ENCODE results near the gene NDUFA13. TPM values are rescaled to one million over a fixed set of nuclear protein-coding genes. Genes with fewer than 3 reads are reported as not detected.

The NDUFA13 gene
- polyA plus RNA-seq, result 266 and 308 TPM in 2 replicates
- 102 and 122 TPM in 2 replicates for polyA minus RNA-seq

DNA sequence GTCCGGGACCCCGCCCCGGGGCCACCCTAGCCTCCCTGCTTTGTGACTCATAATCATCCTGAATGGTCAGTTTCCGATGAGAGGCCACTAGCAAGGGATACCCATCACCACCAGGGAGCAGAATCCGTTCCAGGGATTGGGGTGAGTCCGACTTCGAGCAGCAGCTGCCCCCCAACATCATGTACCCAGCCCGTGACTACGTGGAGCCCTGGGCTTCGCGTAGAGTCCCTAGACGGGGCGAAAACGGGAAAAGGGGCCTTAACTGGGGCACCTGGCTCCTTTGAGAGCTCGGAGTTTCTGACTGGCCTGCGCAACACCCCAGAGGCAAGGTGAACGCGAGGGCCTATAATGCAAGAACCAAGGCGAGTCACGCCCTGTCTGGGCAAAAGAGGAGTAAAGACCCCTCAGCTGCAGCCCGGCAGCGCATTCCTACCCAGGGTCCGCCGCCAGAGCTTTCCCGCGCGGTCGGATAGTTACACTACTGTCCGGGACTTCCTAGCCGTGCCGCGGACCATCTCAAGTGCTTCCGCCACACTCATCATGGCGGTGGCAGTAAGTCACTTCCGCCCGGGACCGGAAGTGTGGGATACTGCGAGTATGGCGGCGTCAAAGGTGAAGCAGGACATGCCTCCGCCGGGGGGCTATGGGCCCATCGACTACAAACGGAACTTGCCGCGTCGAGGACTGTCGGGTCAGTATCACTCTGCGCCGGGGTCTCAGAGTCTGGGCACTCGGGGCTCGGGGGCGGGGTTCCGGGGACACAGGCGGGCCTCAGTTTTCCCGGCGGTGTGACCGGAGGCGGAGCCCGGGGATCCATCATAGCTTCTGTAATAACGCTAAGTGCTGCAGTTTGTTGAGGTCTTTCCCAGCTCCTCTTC is at the start of gene NDUFA13:
Gene NDUFA13, plus strand, starts transcription at position 584 of the 878 bp plus-strand sequence. Its CDS starts 14 bp downstream, at position 598.
- Histone ChIP-seq H4K20me1 (ENCODE audit: insufficient read depth) (no peaks in the 10 kb centered on the region), H3K9me3 (ENCODE audit: low read length) (no peaks in the 10 kb centered on the region), H2AFZ (ENCODE audit: low read depth, low read length) (peak within 1 kb of the TSS; percentile 69), H3K4me3 (ENCODE audit: low read length) (peak within 1 kb of the TSS; percentile 86), H3K27ac (ENCODE audit: low read length) (peak within 1 kb of the TSS; percentile 74), H3K9ac (ENCODE audit: low read length) (peak within 1 kb of the TSS; percentile 81), H3K79me2 (replicated peaks; ENCODE audit: insufficient read depth, low read length) (peaks cover 29% of the 10 kb centered on the region), H3K4me2 (ENCODE audit: low read length) (peak within 1 kb of the TSS; percentile 95), H3K27me3 (ENCODE audit: insufficient read depth, low read depth, low read length) (no peaks in the 10 kb centered on the region), H3K9me2 (ENCODE audit: insufficient read depth, low read length) (no peaks in the 10 kb centered on the region), H3K36me3 (ENCODE audit: insufficient read depth, low read length) (no peaks in the 10 kb centered on the region), H3F3A (ENCODE audit: insufficient read depth, low read length, poor library complexity, severe bottlenecking) (no peaks in the 10 kb centered on the region)
- TF ChIP-seq TAF1 (IDR thresholded peaks at IDR 0.05; ENCODE audit: low read depth), result peak; percentile 70
- TF ChIP-seq EP300 (conservative IDR thresholded peaks at IDR 0.05; ENCODE audit: poor library complexity, severe bottlenecking), result peak; percentile 44
- TF ChIP-seq RAD21 (conservative IDR thresholded peaks at IDR 0.05), result no peak
- peak; percentile 84 for TF ChIP-seq MXI1 (conservative IDR thresholded peaks at IDR 0.05; ENCODE audit: poor library complexity, severe bottlenecking)
- peak; percentile 100 for TF ChIP-seq POLR2AphosphoS5 (IDR thresholded peaks at IDR 0.05)
- no peak for TF ChIP-seq EZH2 (IDR thresholded peaks at IDR 0.05; ENCODE audit: borderline replicate concordance, insufficient read depth, low read length, poor library complexity, severe bottlenecking)
- TF ChIP-seq, protein P1, sequence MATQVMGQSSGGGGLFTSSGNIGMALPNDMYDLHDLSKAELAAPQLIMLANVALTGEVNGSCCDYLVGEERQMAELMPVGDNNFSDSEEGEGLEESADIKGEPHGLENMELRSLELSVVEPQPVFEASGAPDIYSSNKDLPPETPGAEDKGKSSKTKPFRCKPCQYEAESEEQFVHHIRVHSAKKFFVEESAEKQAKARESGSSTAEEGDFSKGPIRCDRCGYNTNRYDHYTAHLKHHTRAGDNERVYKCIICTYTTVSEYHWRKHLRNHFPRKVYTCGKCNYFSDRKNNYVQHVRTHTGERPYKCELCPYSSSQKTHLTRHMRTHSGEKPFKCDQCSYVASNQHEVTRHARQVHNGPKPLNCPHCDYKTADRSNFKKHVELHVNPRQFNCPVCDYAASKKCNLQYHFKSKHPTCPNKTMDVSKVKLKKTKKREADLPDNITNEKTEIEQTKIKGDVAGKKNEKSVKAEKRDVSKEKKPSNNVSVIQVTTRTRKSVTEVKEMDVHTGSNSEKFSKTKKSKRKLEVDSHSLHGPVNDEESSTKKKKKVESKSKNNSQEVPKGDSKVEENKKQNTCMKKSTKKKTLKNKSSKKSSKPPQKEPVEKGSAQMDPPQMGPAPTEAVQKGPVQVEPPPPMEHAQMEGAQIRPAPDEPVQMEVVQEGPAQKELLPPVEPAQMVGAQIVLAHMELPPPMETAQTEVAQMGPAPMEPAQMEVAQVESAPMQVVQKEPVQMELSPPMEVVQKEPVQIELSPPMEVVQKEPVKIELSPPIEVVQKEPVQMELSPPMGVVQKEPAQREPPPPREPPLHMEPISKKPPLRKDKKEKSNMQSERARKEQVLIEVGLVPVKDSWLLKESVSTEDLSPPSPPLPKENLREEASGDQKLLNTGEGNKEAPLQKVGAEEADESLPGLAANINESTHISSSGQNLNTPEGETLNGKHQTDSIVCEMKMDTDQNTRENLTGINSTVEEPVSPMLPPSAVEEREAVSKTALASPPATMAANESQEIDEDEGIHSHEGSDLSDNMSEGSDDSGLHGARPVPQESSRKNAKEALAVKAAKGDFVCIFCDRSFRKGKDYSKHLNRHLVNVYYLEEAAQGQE (IDR thresholded peaks at IDR 0.05; ENCODE audit: borderline replicate concordance), result peak; percentile 38
- no peak for TF ChIP-seq SMC3 (conservative IDR thresholded peaks at IDR 0.05; ENCODE audit: poor library complexity)
- TF ChIP-seq, protein P2, sequence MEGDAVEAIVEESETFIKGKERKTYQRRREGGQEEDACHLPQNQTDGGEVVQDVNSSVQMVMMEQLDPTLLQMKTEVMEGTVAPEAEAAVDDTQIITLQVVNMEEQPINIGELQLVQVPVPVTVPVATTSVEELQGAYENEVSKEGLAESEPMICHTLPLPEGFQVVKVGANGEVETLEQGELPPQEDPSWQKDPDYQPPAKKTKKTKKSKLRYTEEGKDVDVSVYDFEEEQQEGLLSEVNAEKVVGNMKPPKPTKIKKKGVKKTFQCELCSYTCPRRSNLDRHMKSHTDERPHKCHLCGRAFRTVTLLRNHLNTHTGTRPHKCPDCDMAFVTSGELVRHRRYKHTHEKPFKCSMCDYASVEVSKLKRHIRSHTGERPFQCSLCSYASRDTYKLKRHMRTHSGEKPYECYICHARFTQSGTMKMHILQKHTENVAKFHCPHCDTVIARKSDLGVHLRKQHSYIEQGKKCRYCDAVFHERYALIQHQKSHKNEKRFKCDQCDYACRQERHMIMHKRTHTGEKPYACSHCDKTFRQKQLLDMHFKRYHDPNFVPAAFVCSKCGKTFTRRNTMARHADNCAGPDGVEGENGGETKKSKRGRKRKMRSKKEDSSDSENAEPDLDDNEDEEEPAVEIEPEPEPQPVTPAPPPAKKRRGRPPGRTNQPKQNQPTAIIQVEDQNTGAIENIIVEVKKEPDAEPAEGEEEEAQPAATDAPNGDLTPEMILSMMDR (IDR thresholded peaks at IDR 0.05; ENCODE audit: poor library complexity, severe bottlenecking), result peak; percentile 15

DNA sequence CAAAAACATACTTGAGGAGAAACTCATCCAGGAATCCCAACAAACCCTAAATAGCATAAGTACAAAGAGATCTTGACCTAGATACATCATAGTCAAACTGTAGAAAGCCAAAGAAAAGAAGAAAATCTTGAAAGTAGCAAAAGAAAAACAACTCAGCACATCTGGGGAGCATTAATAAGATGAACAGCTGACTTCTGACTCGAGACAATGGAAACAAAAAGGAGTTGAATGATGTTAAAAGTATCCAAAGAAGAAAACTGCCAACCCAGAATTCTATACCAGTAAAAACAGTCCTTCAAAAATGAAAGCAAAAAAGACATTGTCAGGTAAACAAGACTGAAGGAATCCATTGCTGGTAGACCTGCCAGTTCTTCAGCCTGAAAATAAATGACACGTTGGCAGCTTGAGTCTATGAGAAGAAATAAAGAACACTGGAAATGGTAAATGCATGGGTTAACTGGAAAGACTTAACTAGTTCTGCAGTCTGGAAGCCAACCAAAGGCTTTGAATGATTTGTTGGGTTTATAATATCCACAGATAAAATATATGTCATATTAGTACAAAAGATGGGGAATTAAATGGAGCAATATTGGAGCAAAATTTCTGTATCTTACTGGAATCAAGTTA is 47.5 kb upstream of the NDUFA13 start:
- Histone ChIP-seq H3K27me3 (ENCODE audit: insufficient read depth, low read depth, low read length) (no peaks in the 10 kb centered on the region), H3F3A (ENCODE audit: insufficient read depth, low read length, poor library complexity, severe bottlenecking) (no peaks in the 10 kb centered on the region), H3K36me3 (ENCODE audit: insufficient read depth, low read length) (peaks cover 9% of the 10 kb centered on the region), H3K9me2 (ENCODE audit: insufficient read depth, low read length) (no peaks in the 10 kb centered on the region), H3K9me3 (ENCODE audit: low read length) (peaks cover 15% of the 10 kb centered on the region), H4K20me1 (ENCODE audit: insufficient read depth) (no peaks in the 10 kb centered on the region), H3K4me3 (ENCODE audit: low read length) (no peak overlapping the region), H2AFZ (ENCODE audit: low read depth, low read length) (no peak overlapping the region), H3K27ac (ENCODE audit: low read length) (no peak overlapping the region), H3K9ac (ENCODE audit: low read length) (no peak overlapping the region), H3K4me2 (ENCODE audit: low read length) (no peak overlapping the region), H3K79me2 (replicated peaks; ENCODE audit: insufficient read depth, low read length) (peaks cover 8% of the 10 kb centered on the region)
- no peak for TF ChIP-seq EZH2 (IDR thresholded peaks at IDR 0.05; ENCODE audit: borderline replicate concordance, insufficient read depth, low read length, poor library complexity, severe bottlenecking)
- no peak for TF ChIP-seq MXI1 (conservative IDR thresholded peaks at IDR 0.05; ENCODE audit: poor library complexity, severe bottlenecking)
- no peak for TF ChIP-seq EP300 (conservative IDR thresholded peaks at IDR 0.05; ENCODE audit: poor library complexity, severe bottlenecking)
- no peak for TF ChIP-seq SMC3 (conservative IDR thresholded peaks at IDR 0.05; ENCODE audit: poor library complexity)
- no peak for TF ChIP-seq POLR2AphosphoS5 (IDR thresholded peaks at IDR 0.05)
- no peak for TF ChIP-seq RAD21 (conservative IDR thresholded peaks at IDR 0.05)
- TF ChIP-seq, protein P1 (IDR thresholded peaks at IDR 0.05; ENCODE audit: borderline replicate concordance), result no peak
- TF ChIP-seq TAF1 (IDR thresholded peaks at IDR 0.05; ENCODE audit: low read depth), result no peak
- TF ChIP-seq, protein P2 (IDR thresholded peaks at IDR 0.05; ENCODE audit: poor library complexity, severe bottlenecking), result no peak
